Ovary (tissue), 3 donors: ENCODE data around the gene SORBS1.
A peak's percentile ranks its signal among the peaks of the same experiment; 100 is the strongest.

Experiments used
- EP300 ChIP-seq: sonication (generic); formaldehyde crosslinking; IDR thresholded peaks from one replicate; pipeline ENCODE4 v1.6.1; 2017; ENCODE audit warnings: antibody characterized with exemption
- POLR2A ChIP-seq: fragments of 450-650 bp; IDR thresholded peaks from one replicate; pipeline ENCODE4 v1.6.1; 2017; ENCODE audit warnings: antibody characterized with exemption, mild to moderate bottlenecking, moderate library complexity
- TF ChIP-seq, protein P1 (sequence below), 3 donors: fragments of 450-650 bp in 2 of 3; fragments of 200-600 bp in 1 of 3; IDR thresholded peaks; one replicate each; pipeline versions ENCODE4 v1.5.1 to v1.8.0; 2016 to 2022; ENCODE audit warnings: antibody characterized with exemption in 3 of 3, mild to moderate bottlenecking in 1 of 3
- donor health status: DM: no; HTN: no; CAD: no.

- TF ChIP-seq, protein P1, sequence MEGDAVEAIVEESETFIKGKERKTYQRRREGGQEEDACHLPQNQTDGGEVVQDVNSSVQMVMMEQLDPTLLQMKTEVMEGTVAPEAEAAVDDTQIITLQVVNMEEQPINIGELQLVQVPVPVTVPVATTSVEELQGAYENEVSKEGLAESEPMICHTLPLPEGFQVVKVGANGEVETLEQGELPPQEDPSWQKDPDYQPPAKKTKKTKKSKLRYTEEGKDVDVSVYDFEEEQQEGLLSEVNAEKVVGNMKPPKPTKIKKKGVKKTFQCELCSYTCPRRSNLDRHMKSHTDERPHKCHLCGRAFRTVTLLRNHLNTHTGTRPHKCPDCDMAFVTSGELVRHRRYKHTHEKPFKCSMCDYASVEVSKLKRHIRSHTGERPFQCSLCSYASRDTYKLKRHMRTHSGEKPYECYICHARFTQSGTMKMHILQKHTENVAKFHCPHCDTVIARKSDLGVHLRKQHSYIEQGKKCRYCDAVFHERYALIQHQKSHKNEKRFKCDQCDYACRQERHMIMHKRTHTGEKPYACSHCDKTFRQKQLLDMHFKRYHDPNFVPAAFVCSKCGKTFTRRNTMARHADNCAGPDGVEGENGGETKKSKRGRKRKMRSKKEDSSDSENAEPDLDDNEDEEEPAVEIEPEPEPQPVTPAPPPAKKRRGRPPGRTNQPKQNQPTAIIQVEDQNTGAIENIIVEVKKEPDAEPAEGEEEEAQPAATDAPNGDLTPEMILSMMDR (IDR thresholded peaks at IDR 0.05): peak; percentile 52 to 65 (median 57)
- TF ChIP-seq POLR2A (no peak), EP300 (no peak)
Measured at GRCh38 chr10:95374597-95375209, 186.5 kb downstream of the SORBS1 start.
